ENCODE data around the gene ABHD14A.

The ABHD14A gene

DNA sequence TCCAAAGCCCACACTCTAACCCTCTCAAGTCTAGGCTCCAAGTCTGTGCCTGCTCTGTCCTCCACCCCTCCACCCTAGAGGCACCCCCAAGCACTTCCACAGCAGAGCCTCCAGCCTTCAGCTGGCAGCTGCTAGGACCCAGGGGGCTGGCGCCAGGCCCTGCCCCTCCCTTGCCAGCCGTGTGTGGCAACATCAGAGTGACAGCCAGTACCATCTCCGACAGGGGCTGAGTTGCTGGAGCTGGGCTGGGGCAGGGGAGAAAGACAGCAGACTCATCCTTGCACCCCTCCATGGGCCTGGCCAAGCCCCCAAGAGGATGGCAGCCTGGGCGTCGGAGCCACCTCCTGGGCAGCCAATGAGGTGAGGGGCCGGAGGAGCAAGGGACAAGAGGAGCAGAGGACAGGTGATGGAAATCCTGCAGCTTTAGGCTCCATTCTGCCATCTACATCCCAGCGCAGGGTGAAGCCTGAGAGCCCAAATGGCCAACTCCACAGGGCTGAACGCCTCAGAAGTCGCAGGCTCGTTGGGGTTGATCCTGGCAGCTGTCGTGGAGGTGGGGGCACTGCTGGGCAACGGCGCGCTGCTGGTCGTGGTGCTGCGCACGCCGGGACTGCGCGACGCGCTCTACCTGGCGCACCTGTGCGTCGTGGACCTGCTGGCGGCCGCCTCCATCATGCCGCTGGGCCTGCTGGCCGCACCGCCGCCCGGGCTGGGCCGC is 19.5 kb upstream of the ABHD14A start, which contains the start of gene GPR62:
TSS of gene GPR62 (plus strand) at position 207 of the 718 bp plus-strand sequence. CDS start at position 479, 272 bp downstream.
- intact Hi-C loops (cut with DNase I) = no loop called here
- DNase-seq = peak; percentile 68 to 98 (median 82)

DNA sequence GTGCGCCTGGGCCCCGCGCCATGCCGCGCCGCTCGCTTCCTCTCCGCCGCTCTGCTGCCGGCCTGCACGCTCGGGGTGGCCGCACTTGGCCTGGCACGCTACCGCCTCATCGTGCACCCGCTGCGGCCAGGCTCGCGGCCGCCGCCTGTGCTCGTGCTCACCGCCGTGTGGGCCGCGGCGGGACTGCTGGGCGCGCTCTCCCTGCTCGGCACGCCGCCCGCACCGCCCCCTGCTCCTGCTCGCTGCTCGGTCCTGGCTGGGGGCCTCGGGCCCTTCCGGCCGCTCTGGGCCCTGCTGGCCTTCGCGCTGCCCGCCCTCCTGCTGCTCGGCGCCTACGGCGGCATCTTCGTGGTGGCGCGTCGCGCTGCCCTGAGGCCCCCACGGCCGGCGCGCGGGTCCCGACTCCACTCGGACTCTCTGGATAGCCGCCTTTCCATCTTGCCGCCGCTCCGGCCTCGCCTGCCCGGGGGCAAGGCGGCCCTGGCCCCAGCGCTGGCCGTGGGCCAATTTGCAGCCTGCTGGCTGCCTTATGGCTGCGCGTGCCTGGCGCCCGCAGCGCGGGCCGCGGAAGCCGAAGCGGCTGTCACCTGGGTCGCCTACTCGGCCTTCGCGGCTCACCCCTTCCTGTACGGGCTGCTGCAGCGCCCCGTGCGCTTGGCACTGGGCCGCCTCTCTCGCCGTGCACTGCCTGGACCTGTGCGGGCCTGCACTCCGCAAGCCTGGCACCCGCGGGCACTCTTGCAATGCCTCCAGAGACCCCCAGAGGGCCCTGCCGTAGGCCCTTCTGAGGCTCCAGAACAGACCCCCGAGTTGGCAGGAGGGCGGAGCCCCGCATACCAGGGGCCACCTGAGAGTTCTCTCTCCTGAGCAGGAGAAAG is 18.7 kb upstream of the ABHD14A start:
- peak in 9 of 10 donors; percentile 35 to 93 (median 45) for DNase-seq
- intact Hi-C loops (cut with DNase I) = no loop called here

GRCh38 chr3:51957520-51958205 is 17.2 kb upstream of the ABHD14A start:
- peak in 2 of 10 donors; percentile 52 to 55 for DNase-seq
- intact Hi-C loops (cut with DNase I) = no loop called here

- peak in 2 of 10 donors; percentile 52 to 79 for DNase-seq
- intact Hi-C loops (cut with DNase I) = no loop called here
Measured at GRCh38 chr3:51958603-51959521, 16.0 kb upstream of the ABHD14A start.

DNA sequence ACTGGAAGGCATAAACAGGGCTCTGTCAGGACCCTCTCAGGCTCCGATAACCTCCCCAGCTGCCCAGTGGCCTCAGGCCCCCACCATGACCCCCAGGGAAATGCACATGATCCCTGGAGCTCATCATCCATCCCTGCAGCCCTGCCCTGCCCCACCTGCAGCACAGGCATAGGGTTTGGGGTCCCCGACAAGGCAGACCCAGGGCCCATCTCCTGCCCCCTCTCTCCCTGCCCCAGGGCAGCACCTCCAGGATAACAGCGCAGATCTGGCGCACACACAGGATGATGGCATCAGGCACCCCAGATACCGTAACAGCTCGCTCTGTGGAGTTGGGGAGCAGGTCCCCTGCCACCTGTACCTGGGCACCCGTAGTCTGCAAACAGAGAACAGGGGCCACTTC is 15.2 kb upstream of the ABHD14A start:
- DNase-seq = peak in 1 of 10 donors; percentile 38
- intact Hi-C loops (cut with DNase I) = no loop called here

- intact Hi-C loops (cut with DNase I) = no loop called here
- DNase-seq = peak in 2 of 10 donors; percentile 61
Measured at GRCh38 chr3:51960386-51960785, 14.5 kb upstream of the ABHD14A start.

- intact Hi-C loops (cut with DNase I) = no loop called here
- peak in 3 of 10 donors; percentile 65 to 80 (median 79) for DNase-seq
Measured at GRCh38 chr3:51961011-51961410, 13.9 kb upstream of the ABHD14A start.

GRCh38 chr3:51961602-51962569 is 13.0 kb upstream of the ABHD14A start:
- intact Hi-C loops (cut with DNase I) = no loop called here
- DNase-seq = peak in 2 of 10 donors; percentile 57 to 85

DNA sequence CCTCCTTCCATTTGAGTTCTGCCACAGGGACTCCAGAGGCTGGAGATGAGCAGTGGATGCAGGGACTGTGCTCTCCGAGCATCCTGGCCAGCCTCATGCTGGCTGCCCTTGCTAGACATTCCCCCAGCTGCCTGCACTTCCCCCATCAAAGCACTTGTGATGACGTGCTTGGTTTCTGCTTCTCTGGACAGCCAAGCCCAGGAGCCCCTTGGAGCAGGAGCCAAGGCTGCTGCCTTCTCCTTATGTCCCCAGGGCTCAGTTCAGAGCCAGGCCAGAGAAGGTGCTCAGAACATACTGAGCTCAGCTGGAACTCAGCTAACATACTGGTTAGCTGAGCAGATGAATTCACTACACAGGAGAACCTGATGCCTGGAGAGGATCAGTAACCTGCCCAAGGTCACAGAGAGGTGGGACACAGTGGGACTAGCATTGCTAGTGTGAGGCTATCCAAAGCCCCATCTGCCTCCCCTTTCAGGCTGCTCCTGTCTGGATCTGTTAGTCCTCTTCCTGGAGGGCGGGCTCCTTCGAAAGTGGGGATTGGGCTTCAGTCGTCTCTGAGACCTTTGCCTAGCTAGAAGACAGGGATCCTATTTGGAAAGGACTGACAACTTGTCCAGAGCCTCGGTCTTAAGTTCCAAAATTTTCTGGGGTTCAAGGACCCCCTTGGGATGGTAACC is 11.9 kb upstream of the ABHD14A start:
- intact Hi-C loops (cut with DNase I) = no loop called here
- DNase-seq = peak in 3 of 10 donors; percentile 27 to 72 (median 69)

- intact Hi-C loops (cut with DNase I) = no loop called here
- peak in 7 of 10 donors; percentile 45 to 92 (median 70) for DNase-seq
Measured at GRCh38 chr3:51963951-51964451, 10.9 kb upstream of the ABHD14A start.

GRCh38 chr3:51964521-51964920 is 10.3 kb upstream of the ABHD14A start:
- intact Hi-C loops (cut with DNase I) = no loop called here
- DNase-seq = peak in 1 of 10 donors; percentile 54

DNA sequence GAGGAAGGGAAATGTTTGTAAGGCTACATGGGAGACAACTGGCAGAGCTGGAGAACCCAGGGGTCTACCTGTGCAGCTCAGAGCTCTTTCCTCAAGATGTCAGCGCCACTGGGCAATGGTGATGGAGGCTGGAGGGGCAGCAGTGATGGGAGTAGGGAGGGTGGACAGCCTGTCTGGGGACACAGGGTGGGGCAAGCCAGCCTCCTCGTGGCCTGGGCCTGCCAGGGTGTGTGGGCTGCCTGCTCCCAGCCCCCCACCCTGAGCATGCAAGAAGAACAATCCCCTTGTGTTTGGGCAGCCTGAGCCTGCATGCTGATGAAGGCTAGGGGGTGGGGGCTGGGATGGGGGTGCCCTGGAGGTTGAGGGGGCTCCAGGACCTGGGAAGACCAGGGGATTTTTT is 8.8 kb upstream of the ABHD14A start:
- peak in 9 of 10 donors; percentile 57 to 97 (median 65) for DNase-seq

DNA sequence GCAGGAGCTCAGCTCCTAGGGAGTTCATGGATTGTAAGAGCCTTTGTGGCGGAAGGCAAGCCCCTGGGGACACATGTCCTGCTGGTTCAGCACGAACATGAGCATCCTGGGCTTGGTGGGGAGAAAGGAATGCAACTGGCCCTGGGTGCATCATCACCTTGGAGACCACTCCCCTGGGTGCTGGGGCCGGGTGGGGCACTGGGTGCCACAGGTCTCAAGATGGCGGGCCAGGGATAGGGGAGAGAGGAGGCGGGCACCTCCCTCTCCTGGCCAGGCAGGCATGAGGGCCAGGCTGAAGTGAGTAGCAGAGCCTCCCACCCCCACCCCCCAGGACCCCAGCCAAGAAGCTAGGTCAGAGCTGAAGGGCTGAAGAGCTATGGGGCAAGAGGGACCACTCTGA is 8.4 kb upstream of the ABHD14A start:
- intact Hi-C loops (cut with DNase I) = no loop called here
- no peak for DNase-seq

More for the DNA sequence above, 8.8 kb upstream of the ABHD14A start:
- intact Hi-C loops (cut with DNase I) = no loop called here

DNA sequence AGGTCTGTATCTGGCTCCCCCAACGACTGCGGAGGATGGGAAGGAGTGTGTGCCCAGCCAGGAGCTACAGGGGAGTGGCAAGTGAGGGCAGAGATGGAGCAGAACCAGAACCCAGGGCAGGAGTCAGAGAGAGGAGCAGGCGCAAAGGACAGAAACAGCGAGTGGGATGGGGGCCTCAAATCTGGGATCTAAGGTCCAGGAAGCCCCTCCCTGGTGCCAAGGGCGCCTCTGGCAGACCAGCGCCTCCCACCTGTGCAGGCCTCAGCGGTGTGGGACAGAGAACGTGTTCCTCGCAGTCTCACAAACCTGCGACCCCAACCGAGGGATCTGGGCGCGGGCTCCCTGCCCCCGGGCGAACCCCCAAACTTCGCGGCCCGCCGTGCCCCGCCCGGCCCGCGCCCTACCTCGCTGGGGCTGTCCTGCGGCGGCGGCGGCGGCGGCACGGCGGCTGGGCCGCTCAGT is 7.9 kb upstream of the ABHD14A start:
- DNase-seq = no peak
- intact Hi-C loops (cut with DNase I) = no loop called here

DNA sequence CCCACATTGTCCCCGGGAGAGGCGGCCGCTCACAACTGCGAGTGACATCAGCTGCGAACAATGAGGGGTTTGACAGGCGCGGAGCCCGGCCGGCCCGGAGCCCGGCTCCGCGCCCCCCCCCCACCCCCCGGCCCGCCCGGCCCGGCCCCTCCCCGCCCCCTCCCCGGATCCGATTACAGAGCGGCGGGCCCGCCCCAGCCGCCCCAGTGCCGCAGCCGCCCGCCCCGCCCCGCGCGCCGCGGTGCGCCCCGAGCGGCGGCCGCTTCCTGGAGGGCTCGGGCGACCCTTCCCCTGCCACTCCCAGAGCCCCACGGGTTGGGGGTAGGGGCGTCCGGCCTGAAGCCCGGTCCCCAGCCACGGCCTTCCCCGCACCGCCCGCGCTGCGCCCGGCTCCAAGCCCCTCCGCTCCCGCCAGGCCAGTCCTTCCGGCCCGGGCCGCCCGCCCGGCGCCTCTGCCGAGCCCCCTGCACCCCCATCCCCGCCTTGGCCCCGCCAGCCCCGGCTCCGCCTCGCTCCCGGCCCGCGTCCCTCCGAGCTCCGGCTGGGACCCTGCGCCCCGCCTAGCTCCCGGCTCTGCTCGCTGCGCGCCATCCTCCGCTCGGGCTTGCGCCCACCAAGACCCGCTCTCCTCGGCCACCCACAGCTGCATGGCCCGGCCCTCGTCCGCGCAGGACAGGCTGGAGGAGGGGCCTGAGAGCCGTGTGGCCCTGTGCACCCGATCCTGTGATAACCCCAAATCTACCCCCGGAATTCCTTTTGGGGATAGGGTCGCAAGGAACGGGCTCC is 7.3 kb upstream of the ABHD14A start, which contains the start of gene PCBP4:
TSS of gene PCBP4 (minus strand) at position 71 of the 786 bp plus-strand sequence. CDS start 6,214 bp downstream, outside the sequence.
- intact Hi-C loops (cut with DNase I) = no loop called here

DNA sequence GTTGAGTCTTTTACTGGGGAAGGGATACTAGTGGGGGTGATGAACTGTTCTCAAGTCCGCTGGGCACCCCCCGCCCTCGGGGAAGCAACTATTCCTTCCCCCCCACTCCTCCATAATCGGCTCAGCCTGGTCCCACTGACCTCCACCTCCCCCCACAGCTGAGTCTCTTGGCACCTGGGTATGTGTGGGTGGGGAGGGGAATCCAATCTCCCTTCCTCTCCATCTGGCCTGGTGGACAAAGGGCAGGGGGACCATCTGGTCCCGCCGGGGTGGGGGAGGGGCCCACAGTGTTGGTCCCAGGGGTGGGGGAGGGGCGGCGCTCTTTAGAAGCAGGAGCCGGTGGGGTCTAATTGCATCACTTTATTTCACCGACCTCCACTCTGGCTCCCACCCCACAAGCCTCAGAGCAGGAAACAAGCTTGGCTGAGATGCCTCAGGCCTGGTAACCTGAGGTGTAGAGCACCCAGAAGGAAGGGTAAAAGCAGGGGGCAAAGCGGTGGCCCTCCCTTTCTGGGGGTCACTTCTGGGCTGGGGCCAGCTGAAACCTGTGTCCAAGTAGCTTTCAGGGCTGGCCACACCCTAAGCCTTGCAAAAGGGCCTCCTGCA is 6.6 kb upstream of the ABHD14A start:
- DNase-seq = no peak
- intact Hi-C loops (cut with DNase I) = no loop called here

More for the DNA sequence above, 7.3 kb upstream of the ABHD14A start, which contains the start of gene PCBP4:
- peak; percentile 71 to 97 (median 80) for DNase-seq

All from posterior cingulate gyrus (tissue), 11 donors.